SHP77 (cell line): ENCODE measurements around the gene LRRC4C.
"Not testable (repeated sequence)": the region's sequence is repeated elsewhere in the genome, so short reads cannot be mapped to it uniquely, and the experiment has no call there.

Source experiments
- DNase-seq, 2 experiments: peaks; one replicate each; lab custom pipeline; 2025; lab: John Stamatoyannopoulos, UW

LRRC4C gene

DNA sequence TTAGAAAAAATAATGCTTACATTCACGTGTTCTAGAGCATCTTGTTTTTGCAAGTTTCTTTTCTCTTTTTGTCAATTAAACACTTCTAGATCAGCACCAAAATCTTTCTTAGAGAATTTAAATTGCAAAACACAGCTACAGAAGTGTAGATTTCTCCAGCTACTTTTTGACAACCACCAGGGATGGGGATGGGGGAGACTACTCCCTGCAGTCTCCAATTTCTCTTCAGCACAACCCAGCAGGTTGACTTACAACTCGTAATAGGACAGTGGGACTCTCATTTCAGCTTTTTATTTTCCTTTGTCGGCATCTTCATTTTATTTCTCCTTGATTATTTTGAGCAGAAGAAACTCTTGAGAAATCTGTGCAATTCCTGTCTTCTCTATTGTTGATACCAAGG lies 441.2 kb downstream of the LRRC4C start:
- DNase-seq, result no peak

DNA sequence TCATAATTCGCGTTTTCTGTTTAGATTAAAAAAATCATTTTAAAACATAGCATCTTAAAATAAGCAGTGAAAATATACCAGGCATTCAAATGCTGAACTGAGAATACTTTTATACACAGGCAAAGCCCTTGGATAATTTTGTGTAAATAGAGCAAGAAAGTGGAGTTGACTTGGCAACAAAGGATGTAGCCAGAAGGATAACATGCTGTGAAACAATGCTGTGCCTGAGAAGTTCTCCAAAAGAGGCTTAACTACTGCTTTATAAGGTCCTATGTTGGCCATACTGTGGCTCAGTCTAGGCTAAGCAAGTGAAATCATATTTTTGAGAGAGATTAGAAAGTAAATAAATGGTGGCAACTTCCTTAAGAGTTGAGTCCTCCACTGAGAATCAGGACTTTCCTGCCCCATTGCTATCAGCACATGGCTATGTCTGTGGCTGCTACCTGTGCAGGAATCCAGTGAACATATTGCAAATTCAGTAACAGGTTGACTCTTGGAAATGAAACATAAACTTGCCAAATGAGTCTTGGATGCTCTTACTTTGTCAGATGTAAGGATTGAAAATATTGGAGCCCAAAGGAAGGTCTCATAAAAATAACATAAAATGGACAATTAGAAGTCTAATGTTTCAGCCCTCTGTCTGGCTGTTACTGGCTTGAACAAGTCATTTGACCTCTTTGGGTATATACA lies 448.9 kb downstream of the LRRC4C start:
- DNase-seq, result no peak

DNA sequence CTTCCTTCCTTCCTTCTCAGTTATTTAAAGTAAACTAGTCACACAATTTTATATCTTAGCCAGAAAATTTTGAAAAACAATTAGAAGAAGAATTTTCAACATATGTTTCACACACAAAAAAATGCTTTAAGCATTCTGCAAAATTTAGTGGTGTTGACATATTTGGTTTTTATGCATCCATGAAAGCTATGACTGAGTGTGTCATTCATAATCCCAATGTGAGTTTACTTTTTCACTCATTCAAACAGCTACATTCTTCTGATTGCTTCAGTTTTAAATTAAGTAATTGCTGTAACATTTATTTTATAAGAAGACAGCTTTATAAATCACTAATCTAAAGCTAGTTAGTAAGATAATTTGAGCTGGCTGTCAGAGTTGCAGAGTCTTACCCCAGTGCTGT lies 453.5 kb downstream of the LRRC4C start:
- no peak for DNase-seq

DNA sequence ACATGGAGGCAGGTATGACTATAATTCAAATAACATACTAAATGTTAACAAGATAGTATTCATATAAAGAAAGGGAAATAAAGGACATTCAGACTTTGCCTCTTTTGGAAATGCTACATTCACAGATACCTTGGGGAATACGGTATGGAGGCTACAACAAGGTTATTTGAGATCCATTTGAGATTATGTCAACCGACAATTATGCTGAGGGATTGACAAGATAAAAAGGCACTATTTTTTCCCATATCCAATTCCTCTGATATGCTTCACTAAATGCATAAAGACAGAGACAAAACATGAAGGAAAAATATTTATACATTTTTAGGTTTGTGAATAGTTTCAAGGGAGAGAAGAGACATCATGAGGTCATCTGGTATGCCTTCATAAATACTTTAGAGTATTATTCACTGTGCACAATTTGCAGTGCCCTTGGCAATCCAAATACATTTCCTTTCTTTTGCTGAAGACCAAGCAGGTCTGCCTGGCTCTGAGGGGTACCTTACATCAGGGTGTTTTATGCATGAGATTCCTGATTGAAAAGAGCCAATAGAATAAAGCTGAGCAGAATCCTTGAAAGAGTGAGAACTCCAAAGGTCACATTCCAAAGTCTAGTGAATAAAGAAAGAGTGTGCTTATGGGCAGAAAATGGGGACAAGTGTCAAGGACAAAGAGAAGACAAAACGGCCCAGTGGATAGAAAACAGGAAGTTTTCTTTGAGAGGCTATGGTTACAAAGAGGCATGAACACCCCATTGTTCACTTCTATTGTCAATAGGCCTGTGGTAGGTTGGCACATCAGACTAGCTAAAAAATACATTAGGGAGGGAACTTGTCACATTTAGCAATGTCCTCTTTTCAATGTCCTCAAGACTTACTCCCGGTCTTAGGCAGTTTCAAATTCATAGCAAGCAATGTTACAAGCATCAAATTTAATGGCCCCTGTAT lies 455.8 kb downstream of the LRRC4C start:
- DNase-seq, result no peak

DNA sequence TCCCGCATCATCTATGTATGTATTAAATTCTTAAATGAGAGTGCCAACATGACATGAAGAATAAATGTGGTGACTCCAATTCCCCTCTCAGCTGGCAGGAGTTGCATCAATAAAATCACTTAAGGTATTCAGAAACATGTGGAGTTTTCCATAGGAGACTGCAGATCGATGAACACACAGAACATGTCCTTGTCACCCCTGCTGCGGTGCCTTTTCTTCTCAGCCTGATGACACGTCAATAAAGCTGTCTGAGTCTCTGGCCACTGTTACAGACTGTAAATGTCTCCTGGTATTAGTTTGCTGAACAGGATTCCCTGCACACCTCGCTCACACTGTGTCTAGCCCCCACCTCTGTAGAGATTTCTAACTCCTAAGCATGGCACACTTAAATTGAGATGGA lies 460.5 kb downstream of the LRRC4C start:
- DNase-seq, result no peak

DNA sequence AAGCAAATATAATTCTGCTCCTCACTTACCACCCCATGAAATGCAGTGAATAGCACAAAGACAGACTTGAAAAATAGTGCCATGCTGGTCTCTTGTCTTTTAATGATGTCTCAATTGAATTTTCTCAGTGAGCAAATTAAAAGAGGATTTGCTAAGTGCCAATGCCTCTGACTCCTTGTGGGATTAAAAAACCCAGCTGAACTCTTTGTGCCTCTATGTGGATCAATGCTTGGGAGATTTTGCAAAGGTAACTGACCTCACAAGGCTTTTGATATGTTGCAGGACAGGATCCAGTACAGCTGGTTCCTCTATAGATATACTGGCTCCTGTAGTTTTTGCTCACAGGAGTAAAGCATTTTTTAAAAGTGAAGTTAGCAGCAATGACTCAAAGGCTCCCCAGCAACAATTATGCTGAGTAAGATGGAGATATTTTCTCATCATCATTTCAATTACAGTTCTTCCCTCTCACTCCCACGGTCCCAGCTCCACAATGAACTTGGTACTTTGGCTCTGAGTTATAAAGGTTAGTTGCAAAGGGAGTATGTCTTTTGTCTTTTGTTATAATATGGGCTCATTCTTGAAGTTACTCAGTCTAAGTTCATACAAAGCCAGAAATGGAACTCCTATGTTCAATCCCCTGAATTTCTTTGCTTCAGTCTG lies 471.5 kb downstream of the LRRC4C start:
- no peak for DNase-seq

DNA sequence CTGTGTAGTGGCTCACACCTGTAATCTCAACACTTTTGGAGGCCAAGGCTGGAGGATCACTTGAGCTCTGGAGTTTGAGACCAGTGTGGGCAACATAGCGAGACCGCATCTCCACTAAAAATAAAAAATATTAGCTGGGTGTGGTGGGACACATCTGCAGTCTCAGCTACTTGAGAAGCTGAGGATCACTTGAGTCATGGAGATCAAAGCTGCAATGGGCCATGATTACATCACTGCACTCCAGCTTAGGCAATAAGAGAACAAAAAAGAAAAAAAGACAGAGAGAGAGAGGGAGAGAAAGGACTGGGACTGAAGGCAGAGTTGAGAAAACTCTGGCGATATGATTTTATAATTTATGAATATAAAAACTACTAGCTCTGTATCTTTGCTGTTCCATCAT lies 473.1 kb downstream of the LRRC4C start:
- DNase-seq, result no peak

DNA sequence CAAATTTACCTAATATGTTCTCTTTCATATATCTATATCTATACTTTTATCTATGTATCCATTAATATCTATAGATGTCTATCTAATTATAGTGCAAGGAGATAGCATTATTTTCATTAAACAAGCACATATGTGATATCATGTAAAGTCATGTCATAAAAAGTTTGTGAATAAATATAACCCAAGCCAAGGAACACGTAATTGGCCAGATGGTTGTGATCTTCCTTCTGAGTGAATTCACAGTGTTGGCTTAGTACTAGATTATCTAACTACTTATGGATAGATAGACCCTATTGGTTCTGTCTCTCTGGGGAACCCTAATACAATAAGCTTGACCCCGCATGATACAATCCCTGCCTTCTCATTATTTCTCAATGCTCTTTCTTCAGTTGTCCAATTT lies 484.4 kb downstream of the LRRC4C start:
- no peak for DNase-seq

DNA sequence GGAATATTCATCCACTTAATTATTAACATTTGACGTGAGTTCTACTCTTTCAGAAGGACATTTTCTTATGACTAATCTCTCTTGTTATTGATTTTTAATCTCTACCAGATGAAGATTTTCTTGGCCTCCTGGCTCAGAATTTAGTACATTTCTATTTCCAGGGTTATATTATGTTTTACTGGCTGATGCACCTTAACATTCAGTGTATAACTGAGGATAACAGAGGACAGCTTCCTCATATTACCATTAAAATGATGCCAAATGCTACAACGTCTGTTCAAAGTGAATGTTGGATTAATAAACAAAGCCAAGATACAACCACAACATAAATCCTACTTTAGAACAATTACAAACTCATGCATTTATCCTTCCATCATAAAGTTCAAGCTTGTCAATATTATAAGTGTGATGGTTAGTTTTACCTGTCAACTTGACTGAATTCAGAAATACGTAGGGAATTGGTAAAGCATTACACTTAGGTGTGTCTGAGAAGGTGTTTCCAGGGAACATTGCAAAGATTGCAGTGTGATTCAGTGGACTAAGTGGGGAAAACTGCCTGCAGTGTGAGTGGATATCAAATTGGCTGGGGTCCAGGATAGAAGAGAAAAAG lies 485.2 kb downstream of the LRRC4C start:
- DNase-seq, result no peak

DNA sequence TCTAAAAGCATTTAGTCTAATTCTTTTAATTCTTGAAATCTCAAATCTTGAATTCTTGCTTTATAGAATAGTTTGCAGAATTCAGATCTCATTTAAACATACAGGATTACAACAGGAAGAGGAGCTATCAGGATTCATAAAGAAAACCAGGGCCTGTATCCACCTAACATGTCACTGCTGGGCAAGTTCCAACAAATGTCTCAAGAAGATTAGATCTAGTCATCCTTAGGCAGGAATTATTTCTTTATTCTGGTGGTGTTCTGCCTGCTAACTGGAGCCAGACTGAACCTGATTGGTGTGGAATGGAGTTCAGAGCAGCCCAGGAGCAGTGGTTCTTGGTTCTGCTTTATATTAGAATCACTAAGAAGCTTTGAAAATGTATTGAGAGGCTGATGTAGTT lies 500.7 kb downstream of the LRRC4C start:
- DNase-seq, result no peak

DNA sequence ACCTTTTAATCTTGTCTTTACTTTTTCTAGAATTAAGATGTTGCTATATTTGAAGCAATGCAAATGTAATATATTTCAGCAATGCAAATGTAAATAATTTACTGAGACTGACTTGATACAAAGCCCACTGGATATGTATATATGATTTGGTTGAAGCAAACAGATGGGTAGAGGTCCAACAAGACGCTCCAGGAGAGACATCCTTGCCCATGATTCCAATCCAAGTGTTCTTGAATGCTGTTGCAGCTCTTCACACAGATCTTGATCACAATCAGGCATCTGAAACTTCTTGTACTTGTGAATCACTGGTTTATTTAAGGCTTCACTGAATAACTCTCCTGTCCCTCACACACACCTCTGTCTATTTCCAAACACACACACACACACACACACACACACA lies 507.0 kb downstream of the LRRC4C start:
- DNase-seq, result no peak

DNA sequence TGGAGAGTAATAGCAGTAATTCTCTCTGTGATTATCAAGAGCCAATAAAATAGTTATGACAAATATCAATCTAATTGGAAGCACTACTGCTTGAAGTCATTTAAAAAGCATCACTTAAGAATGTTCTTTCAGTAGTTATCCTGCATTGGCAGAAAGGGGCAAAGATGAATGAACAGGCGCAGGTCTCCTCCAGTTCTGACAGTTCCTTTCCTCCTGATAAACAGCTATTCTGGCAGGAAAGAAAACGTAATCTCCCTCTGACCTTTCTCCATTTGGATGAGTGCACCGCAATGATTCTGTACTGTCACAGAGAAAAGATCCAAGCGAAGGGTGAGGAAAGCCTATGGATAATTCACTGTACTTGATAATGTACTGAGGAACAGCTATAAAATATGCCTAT lies 521.5 kb downstream of the LRRC4C start:
- no peak for DNase-seq

DNA sequence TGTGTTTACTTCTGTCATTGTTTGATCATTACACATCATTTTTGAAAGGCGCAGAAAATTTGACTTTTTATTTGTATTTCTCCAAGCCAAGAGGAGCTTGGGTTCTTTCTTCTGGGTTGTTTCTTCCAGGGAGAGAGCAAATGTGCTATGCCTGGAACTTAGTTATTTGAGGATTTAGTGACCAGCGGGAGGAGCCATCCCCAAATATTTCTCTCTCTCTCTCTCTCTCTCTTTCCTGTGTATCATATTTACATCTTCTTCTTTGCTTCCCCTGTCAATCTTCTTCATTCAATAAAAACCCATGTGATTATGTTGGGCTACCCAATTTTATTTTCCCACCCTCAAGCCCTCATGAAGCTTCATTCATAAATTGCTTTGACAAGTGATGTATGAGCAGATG lies 534.5 kb downstream of the LRRC4C start:
- no peak for DNase-seq

DNA sequence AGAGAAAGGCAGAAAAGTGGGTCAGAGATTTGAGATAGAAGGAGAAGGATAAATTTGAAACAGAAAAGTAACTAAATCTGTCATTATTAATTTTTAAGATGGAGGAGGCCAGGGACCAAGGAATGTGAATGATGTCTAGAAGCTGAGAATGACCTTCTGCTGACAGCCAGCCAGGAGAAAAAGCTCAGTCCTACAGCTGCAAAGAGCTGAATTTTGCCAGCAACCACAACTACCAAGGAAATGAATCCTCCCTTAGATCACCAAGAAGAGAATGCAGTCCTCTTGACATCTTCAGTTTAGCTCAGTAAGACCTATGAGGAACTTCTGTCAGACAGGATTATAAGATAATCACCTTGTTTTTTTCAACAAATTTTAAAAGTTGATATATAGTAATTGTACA lies 538.2 kb downstream of the LRRC4C start:
- DNase-seq, result no peak

DNA sequence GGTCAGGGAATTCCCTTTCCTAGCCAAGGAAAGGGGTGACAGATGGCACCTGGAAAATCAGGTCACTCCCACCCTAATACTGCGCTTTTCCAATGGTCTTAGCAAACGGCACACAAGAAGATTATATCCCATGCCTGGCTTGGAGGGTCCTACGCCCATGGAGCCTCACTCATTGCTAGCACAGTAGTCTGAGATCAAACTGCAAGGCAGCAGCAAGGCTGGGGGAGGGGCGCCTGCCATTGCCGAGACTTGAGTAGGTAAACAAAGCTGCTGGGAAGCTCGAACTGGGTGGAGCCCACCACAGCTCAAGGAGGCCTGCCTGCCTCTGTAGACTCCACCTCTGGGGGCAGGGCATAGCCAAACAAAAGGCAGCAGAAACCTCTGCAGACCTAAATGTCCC lies 548.7 kb downstream of the LRRC4C start:
- DNase-seq, result not testable (repeated sequence)

DNA sequence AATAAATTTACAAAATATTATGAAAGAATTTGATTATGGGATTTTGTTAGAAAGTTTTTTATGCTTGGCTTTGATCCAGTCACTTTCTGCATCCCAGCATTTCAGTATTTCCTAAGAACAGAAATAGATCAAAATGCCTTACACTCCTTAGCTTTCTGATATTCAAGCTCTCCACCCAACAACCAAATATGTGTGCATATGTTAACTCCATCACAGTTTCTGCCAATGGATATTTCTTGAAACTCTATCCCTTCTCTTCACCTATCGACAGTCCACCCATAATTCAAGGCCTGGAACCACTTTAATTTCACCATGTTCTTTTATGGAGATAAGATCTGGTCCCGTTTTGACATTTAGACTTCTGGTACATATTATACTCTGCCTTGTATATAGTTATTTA lies 565.0 kb downstream of the LRRC4C start:
- DNase-seq, result no peak

DNA sequence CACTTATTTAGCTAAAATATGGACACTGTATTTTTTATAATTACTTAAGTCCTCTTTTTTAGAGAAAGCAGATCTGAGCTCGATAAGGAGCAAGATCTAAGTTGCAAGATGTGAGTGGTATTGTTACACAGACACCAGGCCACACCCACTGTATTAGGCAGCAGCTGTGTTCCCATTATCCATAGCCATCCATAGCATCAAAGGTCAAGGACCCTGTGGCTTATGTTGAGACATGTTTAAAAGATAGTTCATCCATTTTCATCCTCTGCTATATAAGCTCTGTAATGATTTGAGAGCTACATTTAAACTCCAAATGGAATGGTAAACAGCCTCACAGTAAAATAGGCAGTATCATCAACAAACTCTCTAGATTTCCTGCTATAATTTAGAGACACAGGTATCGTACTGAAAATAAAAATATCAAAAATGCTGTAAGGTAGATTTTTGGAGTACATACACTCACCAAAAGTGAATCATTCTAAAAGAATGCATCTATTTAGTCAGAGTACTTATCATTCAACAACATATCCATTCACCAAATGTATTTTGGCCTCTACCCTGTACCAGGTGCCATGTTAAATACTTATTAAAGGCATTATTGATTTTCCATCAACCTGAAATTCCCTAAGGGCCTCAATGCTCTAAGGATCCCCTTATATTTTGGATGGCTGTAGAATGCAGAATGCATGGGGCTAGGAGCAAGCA lies 574.0 kb downstream of the LRRC4C start:
- DNase-seq, result no peak

DNA sequence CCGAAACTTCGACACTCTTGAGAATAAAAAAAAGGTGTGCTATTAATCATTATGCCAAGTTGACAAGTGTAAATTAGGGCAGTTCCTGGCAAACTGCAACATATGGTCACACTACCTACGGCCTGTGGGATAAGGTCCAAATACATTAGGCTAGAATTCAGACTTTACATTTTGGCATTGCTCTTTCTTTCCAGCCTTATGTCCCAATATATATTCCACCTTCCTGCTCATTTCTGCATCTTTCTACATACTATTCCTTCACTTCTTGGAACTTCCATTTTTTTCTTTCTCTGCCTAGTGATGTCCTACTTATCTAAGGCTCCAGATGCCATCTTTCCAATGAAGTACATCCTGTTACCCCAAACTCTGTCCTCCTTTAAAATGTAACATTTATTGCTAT lies 577.2 kb downstream of the LRRC4C start:
- DNase-seq, result no peak

DNA sequence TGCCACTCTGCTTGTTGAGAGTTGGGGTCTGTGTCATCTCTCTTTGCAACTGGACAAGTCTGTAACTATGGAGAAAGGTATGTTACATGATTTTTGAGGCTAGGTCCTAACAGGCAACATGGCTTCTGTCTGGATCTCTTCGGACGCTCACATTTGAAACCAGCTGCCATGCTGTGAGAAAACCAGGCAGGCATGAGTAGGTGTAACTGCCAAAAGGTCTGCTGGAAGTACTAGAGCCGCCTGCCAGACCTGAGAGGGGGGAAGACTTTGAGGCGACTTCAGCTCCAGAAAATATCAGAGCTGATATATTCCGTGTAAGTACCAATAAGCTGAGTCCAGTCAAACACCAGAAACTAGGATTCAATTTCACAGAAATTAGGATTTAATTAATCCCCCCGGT lies 579.5 kb downstream of the LRRC4C start:
- no peak for DNase-seq

DNA sequence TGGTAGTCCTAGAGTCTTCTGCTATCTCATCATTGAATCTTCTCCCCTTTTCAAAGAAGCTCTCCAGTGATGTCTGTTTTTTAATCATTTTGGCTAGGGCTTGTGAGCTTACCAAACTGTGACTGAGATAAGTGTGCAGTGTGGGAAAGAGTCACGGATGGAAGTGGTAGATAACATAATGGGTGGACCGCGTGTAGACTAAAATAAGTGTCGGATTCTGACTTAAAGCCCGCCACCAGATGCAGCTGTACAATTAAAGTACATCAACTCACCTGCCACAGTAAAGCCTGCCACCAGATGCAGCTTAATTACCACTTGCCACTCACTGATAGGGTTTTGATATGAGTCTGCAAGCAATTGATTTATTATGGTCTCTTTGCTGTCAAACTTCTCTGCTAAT lies 581.5 kb downstream of the LRRC4C start:
- no peak for DNase-seq

DNA sequence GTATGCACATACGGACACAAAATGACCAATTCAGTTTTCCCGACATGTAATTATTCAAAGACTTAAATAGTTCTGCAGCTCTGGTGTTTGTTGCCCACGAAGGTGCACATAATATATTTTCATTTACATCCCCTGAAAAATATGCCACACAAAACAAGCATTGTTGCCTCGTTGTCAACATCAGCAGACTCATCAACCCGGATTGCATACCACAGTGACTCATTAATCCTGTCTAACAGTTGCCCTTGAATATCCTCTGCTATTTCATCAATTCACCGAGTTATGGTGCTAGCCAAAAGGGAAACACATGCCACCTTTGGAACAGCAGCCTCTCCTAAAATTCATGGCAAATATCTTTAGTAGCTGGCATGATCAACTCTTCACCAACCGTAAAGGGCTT lies 582.2 kb downstream of the LRRC4C start:
- no peak for DNase-seq
